OCI-M1 (cell line): ENCODE data around the gene ALOX12B.
A peak's percentile ranks its signal among the peaks of the same experiment; 100 is the strongest.
"Not testable (repeated sequence)": the region's sequence is repeated elsewhere in the genome, so short reads cannot be mapped to it uniquely, and the experiment has no call there.

Source experiments
- DNase-seq: peaks from one replicate; lab custom pipeline; 2025; lab: John Stamatoyannopoulos, UW

Gene ALOX12B

DNA sequence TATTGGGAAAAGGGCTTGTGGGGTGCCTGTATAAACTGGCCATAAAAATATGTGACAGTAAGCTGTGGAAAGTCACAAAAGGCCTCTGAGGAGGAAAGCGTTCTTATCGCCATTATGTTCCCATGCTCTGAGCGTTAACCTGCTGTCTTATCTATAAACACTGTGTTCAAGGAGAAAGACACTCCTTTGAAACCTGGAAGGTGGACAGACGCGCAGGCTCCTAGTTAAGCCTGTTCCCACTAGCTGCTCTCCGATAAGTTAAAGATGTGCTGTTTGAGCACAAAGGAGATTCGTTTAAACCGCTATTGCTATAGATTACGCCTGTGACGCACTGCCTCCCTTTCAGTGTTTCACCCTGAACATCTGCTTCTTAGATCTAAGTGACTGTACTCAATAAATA, 5.2 kb downstream of the ALOX12B start:
- DNase-seq: no peak

DNA sequence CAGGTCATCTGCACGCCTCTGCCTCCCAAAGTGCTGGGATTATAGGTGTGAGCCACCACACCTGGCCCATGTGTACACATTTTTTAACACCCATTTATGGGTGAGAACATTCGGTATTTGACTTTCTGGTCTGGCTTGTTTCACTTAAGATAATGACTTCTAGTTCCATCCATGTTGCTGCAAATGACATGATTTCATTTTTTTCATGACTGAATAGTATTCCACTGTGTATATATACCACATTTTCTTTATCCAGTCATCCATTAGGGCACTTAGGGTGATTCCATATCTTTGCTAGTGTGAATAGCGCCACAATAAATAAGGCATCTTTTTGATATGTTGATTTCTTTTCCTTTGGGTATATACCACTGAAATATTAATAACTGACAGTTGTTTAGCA, 5.6 kb downstream of the ALOX12B start:
- no peak for DNase-seq

DNA sequence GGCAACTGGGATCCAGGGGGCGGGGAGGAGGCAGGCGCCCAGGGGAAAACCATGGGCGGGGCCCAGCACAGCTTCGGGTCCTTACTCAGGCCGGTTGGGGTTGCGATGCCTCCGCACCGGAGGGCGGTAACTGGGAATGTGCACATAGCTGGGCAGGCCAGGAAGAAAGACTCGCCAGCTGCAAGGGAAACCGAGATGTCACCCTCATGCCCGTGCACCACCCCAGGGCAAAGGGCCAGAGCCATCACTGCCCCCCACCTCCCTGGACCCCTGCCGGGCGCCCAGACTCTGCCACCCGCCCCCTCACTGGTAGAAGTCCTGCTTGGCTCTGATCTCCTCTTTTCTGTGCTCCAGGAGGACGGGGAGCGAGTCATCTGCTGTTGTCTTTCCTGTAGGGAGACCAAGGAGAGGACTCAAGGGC, 6.7 kb downstream of the ALOX12B start:
- DNase-seq: no peak

DNA sequence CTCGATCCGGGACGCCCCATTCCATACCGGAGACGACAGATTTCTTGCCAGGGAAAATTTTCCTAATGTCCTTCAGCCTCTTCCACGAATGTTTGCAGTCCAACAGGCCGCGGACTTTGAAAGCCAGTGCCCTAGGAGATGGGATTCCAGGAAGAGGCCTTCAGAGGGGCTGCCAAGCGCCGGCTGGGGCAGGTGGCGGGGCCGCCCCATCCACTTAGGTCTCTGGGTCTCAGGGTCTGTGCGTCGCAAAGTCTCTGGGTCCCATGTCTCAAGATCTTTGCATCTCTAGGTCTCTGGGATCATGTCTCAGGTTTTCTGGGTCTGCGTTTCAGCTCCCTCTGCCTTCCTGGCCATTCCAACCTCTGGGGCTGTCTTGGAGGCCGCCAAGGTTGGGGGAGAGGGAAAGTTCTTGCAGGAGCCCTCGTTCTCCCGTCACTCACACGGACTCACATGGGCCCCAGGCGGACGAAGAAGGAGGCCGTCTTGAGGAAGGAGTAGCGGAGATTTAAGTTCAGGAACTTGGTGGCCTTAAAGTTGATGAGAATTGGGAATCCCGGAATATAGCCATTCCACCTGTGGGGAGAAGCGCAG, 7.2 kb downstream of the ALOX12B start:
- no peak for DNase-seq

DNA sequence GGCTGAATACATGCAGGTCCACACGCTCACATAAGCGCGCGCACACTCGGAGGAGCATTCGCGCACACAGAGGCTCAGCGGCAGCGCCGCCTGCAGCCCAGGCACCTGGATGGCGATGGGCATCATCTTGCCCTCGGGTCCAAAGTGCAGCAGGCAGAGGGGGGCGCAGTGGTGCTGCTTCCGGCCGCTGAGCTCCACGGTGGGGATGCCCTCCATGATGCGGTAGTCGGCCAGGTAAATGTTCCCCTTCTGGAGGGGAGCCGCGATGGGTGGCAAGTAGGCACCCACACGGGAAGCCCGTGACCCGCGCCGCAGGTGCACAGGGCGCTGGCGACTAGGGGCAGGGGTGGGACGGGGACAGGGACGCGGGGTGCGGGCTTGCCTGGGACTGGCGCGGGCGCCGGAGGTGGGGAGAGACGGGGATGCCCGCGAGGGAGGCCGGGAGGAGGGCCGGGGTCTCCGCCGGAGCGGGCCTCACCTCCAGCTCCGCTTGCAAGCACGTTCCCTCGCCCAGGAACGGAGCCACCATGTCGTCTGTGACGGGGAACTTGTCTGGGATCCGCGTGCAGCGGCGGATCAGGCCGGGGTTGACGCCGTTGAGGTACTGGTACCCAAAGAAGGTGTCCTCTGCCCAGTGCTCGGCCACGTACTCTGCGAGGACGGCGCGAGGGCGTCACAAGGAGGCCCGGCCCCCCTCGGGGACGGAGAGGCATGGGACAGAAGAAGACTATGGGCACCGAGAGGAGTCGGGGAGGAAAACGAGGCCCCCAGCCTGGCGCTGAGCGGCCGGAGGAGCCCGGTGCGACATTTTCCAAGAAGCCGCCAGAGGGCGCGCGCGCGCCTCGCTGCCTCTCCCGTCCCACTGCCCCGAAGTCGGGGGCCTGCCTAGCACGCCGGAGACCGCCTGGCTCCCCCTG, 8.0 kb downstream of the ALOX12B start:
- peak; percentile 81 for DNase-seq

DNA sequence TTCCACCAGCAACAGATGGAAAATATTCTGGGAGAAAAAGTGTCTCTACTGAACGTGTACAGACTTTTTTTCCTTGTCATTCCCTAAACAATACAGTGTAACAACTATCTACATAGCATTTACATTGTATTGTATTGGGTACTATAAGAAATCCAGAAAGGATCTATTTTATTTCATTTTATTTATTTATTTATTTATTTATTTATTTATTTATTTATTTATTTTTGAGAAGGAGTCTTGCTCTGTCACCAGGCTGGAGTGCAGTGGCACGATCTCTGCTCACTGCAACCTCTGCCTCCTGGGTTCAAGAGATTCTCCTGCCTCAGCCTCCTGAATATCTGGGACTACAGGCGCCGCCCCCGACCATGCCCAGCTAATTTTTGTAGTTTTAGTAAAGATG, 9.6 kb downstream of the ALOX12B start:
- DNase-seq: not testable (repeated sequence)

DNA sequence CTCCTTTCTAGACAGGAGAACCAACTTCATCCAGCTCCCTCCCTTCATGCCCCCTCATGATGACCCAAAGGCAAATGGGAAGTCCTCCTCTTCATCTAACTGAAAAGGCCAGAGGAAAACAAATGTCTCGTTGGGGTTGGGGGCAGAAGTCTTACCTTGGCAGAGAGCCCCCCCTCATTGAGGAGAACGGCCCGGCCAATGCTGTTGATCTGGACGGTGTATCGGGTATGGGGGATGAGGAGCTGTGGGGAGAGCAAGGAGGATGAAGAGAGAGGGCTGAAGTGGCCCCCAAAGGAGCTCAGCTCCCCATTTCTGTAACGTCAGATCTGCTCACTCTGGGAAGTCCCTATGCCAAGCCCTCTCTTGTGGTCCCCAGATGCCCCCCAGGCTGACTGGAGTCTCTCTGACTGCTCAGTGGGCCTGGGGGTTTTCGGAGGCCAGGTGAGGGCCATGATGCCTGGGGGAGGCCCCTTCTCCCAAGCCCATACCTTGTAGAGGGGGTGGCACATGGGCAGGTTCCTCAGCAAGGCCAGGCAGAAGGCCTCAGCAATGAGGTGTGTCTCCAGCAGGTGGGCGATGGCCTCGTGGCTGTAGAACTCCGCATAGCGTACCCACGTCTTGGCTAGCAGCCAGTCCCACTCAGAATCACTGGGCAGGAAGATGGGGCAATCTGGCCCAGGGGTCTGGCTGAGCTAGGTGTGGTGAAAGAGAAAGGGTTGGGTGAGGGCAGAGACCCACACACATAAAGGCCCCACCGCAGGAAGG, 10.8 kb downstream of the ALOX12B start:
- DNase-seq: no peak

DNA sequence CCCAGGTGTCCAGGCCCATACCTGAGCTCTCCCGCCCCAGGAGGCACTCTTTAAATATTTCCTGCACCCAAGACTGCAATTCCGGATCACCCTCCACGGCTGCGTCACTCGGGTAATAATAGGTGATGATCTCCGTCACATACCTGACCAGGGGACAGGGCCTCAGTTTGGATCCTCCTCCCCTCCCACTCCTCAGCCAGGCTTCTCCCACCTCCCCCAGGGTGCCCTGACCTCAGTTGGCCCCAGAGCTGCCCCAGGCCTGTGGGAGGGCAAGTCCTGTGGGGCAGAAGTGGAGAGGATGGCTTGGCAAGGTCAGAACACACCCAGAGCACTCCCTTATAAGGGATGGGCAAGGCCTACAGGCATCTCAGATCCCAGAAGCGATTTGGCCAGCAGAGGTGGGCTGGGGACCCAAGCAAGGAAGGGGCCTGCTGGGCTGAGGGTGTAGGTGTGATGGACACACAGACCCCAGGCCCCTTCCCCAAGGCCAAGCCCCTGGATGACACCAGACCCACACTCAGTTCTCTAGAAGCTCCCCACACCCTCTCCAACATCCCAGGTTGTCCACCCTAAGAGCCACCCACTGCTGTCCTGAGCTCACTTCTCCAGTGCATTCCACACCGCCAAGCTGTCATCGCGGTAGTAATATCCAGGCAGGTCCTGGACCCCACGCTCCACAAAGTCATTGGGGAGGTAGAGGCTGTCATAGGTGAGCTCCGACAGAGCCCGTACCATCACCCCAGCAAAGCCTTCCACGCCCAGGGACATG, 11.8 kb downstream of the ALOX12B start:
- DNase-seq: no peak

DNA sequence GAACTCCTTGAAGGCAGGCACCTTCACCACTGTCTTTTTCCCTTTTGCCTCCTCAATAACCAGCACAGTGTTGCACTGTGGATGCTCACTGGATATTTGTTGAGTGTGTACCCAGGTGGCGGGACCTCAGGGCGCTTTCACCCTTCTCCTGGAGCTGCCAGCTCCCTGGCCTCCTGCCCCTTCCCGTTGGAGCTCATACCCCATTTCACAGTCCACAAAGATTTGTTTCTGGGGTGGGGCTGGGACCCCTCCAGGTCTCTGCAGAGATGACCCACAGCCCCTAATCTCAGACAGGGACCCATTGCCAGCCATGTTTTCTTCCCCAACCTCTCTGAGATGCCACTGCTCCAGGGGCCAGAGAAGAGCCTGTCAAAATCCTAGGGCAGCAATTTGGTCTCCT, 12.4 kb downstream of the ALOX12B start:
- DNase-seq: no peak

DNA sequence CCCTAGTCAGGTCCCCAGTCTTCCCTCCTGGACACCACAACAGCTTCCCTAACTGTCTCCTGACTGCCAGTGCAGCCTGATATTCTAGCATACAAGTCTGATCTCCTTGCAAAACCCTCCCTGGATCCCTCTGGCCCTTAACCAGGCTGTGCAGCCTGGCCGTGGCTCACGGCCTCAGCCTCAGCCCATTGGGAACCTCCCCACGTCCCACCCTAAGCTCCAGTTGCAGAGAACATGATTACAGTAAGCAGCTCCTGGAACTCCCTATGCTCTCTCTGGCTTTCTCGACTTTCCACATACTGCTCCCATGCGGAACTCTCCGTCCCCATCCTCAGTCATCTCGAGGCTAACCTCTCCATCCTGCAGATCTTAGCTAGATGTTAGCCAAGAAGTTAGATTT, 13.0 kb downstream of the ALOX12B start:
- DNase-seq: no peak

DNA sequence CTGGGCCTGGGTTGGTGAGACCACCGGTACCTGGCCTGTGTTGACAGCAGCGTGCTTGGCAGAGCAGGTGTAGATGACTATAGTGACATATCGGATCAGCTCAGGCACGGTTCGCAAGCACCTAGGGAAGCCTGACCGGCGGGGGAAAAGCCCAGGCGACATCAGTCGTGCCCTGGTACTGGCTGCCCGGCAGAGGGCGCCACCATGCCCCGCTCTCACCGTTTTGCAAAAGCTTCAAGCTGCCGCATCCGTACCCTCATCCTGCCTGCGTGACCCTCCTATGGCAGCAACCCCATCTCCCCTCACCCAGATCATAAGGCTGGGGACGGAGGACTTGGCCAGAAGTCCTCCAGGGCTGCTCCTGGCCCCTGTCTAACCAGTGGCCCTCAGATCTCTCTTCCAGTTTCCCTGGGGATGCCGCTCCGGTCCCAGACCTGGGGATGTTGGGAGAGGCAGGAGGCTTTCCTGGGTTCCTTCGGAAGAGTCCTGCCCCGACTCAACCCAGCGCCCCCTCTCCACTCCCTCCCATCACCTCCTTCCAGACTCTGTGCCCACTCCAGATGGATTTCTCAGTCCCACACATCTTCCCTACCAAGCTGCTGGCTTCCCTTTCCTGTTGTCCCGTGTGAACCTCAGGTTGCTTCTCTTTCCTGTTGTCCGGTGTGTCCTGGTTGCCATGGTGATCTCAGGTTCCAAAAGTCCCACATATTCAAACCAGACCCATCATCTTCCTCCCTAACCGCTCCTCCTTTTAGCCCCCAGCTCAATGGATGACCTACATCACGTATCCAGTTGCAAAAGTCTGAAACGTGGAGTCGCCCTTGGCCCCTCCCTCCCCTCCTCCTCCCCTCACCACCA, 13.7 kb downstream of the ALOX12B start:
- peak; percentile 81 for DNase-seq

DNA sequence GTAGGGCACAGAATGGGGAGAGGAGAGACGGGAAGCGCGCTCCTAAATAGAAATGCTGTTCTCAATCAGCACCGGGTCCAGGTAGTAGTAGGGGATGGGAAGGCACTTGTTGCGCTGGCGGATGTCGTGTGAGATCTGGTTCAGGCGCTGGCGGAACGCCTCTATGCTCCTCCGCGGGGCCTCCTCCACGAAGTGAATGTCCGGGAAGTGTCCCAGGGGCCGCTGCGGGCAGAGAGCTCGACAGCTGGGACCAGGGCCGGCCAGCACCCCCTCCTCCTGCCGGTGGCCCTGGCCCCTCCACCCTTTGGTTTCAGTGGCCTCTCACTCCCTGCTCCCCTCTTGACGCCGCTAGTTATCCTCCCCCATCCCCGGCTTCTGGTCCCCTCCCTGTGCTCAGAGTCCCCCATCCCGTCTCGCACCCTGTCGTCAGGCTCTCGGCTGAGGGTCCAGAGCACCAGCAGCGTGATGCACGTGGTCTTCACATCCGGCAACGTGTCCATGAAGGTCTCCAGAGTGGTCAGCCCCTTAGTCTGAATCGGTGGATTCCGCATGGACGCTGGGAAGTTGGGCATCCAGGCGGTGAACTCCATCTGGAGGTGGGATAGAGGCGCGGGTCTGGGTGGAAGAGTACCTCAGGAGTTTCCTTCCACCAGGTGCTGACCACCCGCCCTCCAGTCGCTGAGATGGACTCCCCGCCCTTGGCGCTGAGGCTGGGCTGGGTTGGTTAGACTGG, 14.6 kb downstream of the ALOX12B start:
- no peak for DNase-seq

DNA sequence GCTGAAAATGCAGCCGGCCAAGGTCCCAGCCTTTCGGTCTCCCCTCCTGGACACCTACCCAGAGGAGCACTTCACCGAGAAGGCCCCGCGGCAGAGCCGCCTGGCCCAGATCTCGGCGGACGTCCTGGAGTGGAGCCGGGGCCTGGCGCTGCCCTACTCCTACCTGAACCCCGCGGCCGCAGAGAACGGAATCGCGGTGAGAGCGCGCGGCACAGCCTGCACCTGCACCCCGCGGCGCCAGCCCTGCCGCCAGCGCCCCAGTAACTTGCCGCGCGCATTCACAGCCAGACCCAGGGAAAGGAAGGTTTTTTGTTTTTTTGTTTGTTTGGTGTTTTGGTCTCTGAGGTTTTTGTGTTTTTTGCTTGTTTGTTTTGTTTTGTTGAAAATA, 15.2 kb downstream of the ALOX12B start:
- DNase-seq: no peak

DNA sequence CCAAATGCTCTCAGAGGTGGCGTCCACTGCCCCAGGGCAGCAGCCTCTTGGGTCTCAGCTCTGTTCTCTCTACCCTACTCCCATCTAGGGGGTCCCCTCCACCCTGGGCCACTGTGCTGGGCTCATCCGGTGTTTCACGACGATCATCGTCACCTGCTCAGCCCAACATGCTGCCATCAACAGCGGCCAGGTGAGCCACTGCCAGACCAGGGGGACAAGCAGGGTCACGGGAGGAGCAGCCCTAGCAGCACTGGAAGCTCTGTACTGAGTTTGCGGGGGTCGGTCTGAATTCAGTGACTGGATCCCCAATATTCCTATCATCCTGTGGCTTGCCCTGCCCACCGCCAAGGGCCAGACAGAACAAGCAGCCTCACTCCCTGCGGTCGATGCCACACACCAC, 16.0 kb downstream of the ALOX12B start:
- DNase-seq: no peak

DNA sequence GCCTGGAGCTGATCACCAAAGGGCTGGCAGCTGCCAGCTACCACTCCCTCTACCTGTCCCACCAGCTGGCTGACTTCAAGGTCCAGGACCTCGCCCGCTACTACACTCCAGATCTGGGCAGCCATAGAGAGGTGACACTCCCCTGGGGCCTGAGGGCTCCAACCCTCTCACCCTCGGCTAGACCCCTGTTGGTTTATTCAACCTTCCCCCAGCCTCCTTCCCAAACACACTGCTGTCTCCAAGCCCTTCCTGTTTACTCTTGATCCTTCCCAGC, 18.0 kb downstream of the ALOX12B start:
- DNase-seq: no peak

DNA sequence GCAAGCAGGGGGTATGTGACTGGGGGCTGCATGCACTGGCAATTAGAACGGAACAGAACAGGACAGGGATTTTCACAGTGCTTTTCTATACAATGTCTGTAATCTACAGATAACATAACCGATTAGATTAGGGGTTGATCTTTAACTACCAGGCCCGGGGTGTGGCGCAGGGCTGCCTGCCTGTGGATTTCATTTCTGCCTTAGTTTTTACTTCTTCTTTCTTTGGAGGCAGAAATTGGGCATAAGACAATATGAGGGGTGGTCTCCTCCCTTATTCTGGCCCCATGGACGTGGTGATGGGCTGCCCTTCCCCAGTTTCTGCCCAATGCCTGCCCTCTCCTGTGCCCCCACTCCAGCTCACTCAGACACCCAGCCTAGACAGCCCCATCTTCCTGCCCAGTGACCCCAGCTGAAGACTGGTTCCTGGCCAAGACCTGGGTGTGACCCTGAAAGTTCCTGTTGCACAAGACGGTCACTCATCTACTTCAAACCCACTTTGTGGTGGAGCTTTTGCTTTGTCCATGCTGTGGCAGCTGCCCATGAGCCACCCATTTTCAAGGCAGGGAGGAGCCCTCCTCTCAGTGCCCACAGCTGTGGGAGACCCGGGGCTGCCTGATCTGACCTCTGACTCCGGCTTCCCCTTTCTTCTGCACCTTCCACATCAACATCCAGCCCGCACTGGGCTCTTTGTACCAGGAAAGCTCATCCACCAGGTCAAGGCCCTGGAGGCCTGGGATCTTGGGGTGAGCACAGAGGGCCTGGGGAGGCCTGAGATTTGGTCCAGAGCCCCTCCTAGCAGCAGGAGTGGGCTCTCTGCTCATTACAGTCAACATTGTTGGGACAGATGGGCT, 18.6 kb downstream of the ALOX12B start:
- peak; percentile 23 for DNase-seq

DNA sequence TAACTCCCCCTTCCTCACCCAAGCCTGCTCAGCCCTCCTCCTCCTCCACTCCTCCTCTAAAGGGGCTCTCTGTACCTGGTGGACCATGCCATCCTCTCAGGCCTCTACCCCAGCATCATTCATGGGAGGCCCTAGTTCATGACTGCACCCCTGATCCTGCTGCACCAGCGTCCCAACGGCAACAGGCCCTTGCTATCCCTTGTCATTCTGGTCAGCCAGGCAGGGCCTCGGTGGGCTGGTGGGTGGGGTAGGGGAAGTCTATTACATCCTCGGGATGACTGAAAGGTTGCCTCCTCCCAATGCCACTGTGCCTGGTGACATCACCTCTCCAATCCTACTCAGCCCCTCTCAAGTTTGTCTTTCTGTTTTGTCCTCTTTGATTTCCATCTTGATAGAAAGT, 19.7 kb downstream of the ALOX12B start:
- no peak for DNase-seq

DNA sequence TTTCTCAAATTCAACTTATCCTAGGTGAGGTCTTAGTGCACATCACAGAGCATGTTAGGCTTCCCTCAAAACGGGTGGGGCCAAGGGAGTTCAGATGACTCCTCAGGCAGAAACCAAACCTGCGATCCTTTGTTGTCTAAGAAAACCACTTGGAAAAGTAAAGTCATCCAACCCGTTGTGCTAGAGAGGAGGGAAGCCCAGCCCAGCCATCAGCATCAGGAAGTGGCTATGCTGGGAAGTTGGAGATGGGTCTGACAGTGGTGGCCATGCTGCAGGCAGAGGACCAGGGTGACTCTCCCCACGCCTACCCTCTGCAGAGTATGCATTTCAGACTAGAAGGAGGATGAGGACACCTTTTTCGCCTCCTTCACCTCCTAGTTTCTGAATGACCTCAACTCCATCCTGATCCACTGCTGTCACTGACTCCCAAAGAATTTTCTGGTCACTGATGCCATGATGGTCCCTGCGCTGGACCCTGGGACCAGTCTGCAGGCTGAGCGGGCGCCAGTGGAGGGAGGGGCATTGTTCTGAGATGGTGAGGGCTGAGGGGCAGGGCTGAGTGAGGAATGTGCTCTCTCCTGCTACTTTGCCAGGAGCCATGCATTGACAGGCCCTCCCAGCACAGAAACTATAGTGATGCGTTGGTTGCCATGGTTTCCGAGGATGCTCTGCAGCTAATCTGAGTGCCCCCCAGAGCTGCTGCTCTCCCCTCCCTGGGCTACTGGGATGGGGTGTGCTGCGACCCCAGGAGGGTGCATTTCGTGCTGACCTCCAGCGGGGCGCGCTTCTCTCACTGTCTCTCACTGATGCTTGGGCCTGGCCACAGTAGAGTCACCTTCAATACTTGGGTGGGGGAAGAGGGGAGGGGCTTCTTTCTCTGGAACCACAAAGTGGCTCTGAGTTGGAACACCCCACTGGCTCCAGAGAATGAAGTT, 20.4 kb downstream of the ALOX12B start:
- no peak for DNase-seq

DNA sequence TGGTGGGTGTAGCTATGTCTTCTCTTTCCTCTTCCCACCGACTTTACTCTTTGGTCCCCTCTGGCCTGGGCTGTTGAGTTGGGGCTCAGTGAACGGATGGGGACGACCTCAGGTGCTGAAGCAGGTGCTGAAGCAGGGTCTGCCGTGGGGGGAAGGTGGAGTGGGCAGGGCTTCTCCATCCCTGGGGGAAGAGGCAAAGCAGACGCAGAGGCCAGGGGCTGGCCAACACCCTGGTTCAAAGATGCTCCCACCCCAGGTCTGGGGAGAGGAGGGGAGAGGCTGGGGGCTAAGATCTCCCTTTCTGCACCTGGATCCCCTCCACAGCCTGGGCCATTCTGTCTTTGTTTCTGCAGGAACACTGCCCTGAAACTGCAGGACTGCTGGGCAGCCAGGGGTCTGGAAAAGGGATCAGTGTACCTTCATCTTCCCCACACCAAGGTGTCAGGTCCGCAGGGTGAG, 22.9 kb downstream of the ALOX12B start:
- no peak for DNase-seq
